Body of pancreas (tissue), 4 donors: ENCODE results near the gene SPRY4. TPM values are rescaled to one million over a fixed set of nuclear protein-coding genes. Genes with fewer than 3 reads are reported as not detected.

ENCODE experiments used
- ATAC-seq: fragments of 150-250 bp; one replicate; pipeline ENCODE4 v1.9.1; 2016
- DNase-seq, 4 donors: peaks; one replicate each; pipeline ENCODE4 v3.0.0-alpha.2; 2019
- H3K27ac ChIP-seq, 4 donors: fragments of 200-600 bp; sonication (generic); 1 replicate in 3 of 4; 2 replicates in 1 of 4; pipeline versions ENCODE4 v1.5.1 to v1.6.1; 2016 to 2019; ENCODE audit warnings: mild to moderate bottlenecking in 1 of 4, mixed read lengths in 1 of 4, moderate library complexity in 1 of 4
- H3K27me3 ChIP-seq, 2 donors: fragments of 200-600 bp; sonication (generic); one replicate each; pipeline ENCODE4 v1.6.0; 2016; ENCODE audit warnings: mild to moderate bottlenecking in 1 of 2
- H3K36me3 ChIP-seq, 2 donors: fragments of 200-600 bp; sonication (generic); replicated peaks in 1 of 2; 2 replicates each; pipeline ENCODE4 v1.5.1; 2016; ENCODE audit warnings: low read depth in 2 of 2; ENCODE audit not compliant: insufficient read depth in 1 of 2
- H3K4me1 ChIP-seq: fragments of 200-600 bp; sonication (generic); one replicate; pipeline ENCODE4 v1.6.0; 2016
- H3K4me3 ChIP-seq, 2 donors: fragments of 200-600 bp; sonication (generic); 1 replicate in 1 of 2; 2 replicates in 1 of 2; pipeline ENCODE4 v1.5.1; 2016 to 2019
- H3K9me3 ChIP-seq, 3 donors: fragments of 200-600 bp; sonication (generic); 1 replicate in 2 of 3; 2 replicates in 1 of 3; pipeline ENCODE4 v1.5.1; 2016
- POLR2A ChIP-seq, 3 donors: fragments of 450-650 bp; IDR thresholded peaks; one replicate each; pipeline ENCODE4 v1.6.1; 2016; ENCODE audit warnings: antibody characterized with exemption in 3 of 3, mild to moderate bottlenecking in 2 of 3
- WGBS, 2 donors: methylation state at CpG; one replicate each; pipeline ENCODE4 v1.1.5; 2017; 5-methylcytosine and 5-hydroxymethylcytosine counted together
- intact Hi-C: fragments of 100-400 bp; cut with DNase I; formaldehyde crosslinking; loops from one replicate; pipeline ENCODE4 v1.15.1; 2023
- total RNA-seq, 2 donors: library from RNA; depleted of rRNA; stranded (reverse); fragments of >200 nt; gene quantifications; one replicate each; pipeline ENCODE4 v1.1.0, GENCODE V29; 2016
- TF ChIP-seq, protein P1 (sequence below), 7 experiments: fragments of 450-650 bp in 4 of 7; fragments of 200-600 bp in 3 of 7; sonication (generic) in 3 of 7; IDR thresholded peaks; one replicate each; pipeline ENCODE4 v1.5.1; 2016 to 2019; ENCODE audit warnings: antibody characterized with exemption in 7 of 7

The SPRY4 gene
- total RNA-seq, 2 donors from 2014 or later = 6.7 to 18.5 TPM

DNA sequence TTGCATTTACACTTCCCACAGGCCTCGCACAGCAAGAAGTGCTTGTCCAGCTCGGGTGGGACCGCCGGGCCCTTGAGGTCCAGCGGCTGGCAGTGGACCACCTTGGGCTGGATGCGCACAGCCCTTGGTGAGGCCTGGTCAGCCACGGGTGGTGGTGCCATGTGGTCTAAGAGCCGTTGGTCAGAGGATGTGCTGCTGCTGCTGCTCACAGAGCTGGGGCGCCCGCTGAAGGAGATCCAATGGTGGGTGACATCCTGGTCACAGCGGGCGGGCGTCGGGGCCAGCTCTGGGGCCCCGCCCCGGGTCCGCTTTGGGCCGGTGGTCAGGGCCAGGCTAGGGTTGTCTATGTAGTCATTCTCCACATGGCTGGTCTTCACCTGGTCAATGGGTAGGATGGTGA, 10.2 kb downstream of the SPRY4 start:
- DNase-seq = no peak
- Histone ChIP-seq H3K27me3 (no peaks in the 10 kb centered on the region), H3K4me3 (no peak overlapping the region), H3K9me3 (no peaks in the 10 kb centered on the region), H3K36me3 (no peaks in the 10 kb centered on the region), H3K4me1 (no peaks in the 10 kb centered on the region), H3K27ac (no peak overlapping the region)
- intact Hi-C loops = no loop called here
- ATAC-seq = no peak
- 74 to 85% methylated on average over 4 to 13 of the region's 18 CpGs for WGBS, 2 donors
- TF ChIP-seq, protein P1, sequence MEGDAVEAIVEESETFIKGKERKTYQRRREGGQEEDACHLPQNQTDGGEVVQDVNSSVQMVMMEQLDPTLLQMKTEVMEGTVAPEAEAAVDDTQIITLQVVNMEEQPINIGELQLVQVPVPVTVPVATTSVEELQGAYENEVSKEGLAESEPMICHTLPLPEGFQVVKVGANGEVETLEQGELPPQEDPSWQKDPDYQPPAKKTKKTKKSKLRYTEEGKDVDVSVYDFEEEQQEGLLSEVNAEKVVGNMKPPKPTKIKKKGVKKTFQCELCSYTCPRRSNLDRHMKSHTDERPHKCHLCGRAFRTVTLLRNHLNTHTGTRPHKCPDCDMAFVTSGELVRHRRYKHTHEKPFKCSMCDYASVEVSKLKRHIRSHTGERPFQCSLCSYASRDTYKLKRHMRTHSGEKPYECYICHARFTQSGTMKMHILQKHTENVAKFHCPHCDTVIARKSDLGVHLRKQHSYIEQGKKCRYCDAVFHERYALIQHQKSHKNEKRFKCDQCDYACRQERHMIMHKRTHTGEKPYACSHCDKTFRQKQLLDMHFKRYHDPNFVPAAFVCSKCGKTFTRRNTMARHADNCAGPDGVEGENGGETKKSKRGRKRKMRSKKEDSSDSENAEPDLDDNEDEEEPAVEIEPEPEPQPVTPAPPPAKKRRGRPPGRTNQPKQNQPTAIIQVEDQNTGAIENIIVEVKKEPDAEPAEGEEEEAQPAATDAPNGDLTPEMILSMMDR (IDR thresholded peaks at IDR 0.05) = no peak
- TF ChIP-seq POLR2A (IDR thresholded peaks at IDR 0.05) = no peak

DNA sequence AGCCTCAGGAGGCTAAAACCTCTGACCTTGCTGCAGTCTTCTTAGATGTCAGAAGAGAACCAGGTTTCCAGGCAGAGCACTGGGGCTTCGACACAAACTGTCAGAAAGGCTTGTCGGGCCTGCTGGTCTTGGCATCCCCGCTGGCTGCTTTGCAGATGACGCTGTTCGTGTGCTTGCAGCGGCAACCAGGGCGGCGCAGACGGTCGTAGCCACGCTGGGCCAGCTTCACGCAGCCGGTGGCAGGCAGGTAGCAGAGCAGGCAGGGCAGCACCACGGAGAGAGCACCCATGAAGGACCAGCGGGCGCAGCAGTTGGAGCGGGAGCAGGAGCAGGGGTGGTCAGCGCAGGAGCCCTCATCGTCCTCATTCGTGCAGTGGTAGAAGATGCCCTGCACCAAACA, 10.7 kb downstream of the SPRY4 start:
- no peak for TF ChIP-seq POLR2A (IDR thresholded peaks at IDR 0.05)
- TF ChIP-seq, protein P1 (IDR thresholded peaks at IDR 0.05) = no peak
- H3K4me3 ChIP-seq = no peak overlapping the region
- WGBS, 2 donors = 51 to 60% methylated on average over 8 to 20 of the region's 20 CpGs
- no peaks in the 10 kb centered on the region for H3K27me3 ChIP-seq
- H3K4me1 ChIP-seq = no peaks in the 10 kb centered on the region
- no peaks in the 10 kb centered on the region for H3K36me3 ChIP-seq
- ATAC-seq = no peak
- no peak overlapping the region for H3K27ac ChIP-seq
- no peak for DNase-seq
- intact Hi-C loops = no loop called here
- no peaks in the 10 kb centered on the region for H3K9me3 ChIP-seq

DNA sequence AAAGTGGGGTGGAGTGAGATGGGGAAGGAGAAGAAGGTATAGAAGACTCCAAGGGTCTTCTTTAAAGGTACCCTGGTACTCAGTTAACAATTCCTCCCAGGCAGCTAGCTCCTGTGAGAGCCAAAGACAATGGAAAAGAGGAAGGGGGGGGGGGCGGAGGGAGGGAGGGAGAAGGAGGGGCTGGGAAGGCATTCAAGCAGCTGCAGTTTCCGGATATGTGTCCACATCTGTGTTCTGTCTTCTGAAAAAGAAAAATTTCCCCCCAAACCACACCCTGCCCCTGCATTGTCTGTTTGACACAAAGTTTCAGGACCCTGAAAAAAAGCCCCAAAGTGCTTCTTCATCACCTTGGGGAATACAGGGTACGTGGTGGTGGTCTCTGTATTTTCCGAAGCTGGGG, 11.1 kb downstream of the SPRY4 start:
- no peaks in the 10 kb centered on the region for H3K27me3 ChIP-seq
- H3K4me1 ChIP-seq = no peaks in the 10 kb centered on the region
- H3K4me3 ChIP-seq = no peak overlapping the region
- intact Hi-C loops = no loop called here
- WGBS, 2 donors = 31 to 44% methylated on average over 4 of the region's 4 CpGs
- no peak for TF ChIP-seq POLR2A (IDR thresholded peaks at IDR 0.05)
- TF ChIP-seq, protein P1 (IDR thresholded peaks at IDR 0.05) = no peak
- no peak overlapping the region for H3K27ac ChIP-seq
- ATAC-seq (no peak), DNase-seq (no peak)
- no peaks in the 10 kb centered on the region for H3K36me3 ChIP-seq
- H3K9me3 ChIP-seq = no peaks in the 10 kb centered on the region

DNA sequence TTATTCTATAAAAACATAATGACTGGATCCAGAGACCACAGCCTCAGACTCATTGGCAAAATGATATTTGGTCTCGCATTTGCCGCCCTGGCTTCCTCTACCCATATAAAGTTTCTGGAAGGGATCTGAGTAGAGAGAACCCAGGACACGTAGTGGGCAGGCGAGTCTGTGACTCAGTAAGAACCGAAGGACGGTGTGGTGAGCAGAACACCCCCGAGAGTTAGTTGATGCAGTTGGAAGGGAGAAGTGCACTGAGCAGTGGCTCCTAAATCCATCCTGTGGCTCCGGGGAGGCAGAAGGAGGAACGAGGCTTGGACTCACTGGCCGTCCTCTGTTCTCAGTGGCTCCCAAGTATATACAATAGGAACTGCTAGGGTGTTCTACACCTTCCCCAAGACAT, 11.5 kb downstream of the SPRY4 start:
- H3K4me1 ChIP-seq = no peaks in the 10 kb centered on the region
- intact Hi-C loops = no loop called here
- H3K36me3 ChIP-seq = no peaks in the 10 kb centered on the region
- H3K9me3 ChIP-seq = no peaks in the 10 kb centered on the region
- no peaks in the 10 kb centered on the region for H3K27me3 ChIP-seq
- DNase-seq = no peak
- 65 to 70% methylated on average over 10 of the region's 10 CpGs for WGBS, 2 donors
- H3K27ac ChIP-seq = no peak overlapping the region
- TF ChIP-seq, protein P1 (IDR thresholded peaks at IDR 0.05) = no peak
- TF ChIP-seq POLR2A (IDR thresholded peaks at IDR 0.05) = no peak
- no peak overlapping the region for H3K4me3 ChIP-seq
- ATAC-seq = no peak

DNA sequence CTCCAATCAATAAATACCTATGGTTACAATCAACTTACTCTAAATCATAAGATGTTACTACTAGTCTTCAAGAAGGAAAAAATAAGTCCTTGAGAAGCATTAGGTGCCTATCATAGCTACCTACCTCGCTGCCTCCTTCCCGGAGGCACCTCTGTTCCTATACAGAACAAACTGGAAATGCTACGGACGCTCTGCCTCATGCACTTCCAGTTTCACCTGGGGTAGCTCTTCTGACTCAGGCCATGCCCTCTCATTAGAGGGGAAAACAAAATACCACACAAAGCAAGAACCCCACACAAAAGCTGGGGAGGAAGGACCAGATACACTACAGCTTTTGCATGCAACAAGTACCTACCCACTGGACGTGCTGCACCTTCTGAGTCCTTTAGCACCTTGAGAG, 12.4 kb downstream of the SPRY4 start:
- H3K4me3 ChIP-seq = no peak overlapping the region
- no peak for DNase-seq
- TF ChIP-seq, protein P1 (IDR thresholded peaks at IDR 0.05) = no peak
- no peak for TF ChIP-seq POLR2A (IDR thresholded peaks at IDR 0.05)
- H3K27ac ChIP-seq = no peak overlapping the region
- H3K36me3 ChIP-seq = no peaks in the 10 kb centered on the region
- H3K9me3 ChIP-seq = no peaks in the 10 kb centered on the region
- no peaks in the 10 kb centered on the region for H3K27me3 ChIP-seq
- 59 to 70% methylated on average over 5 of the region's 5 CpGs for WGBS, 2 donors
- H3K4me1 ChIP-seq = no peaks in the 10 kb centered on the region
- no peak for ATAC-seq
- intact Hi-C loops = no loop called here
